Keratinocyte (primary cell): Measurements from ENCODE around the gene WASF1. TPM values are rescaled to one million over a fixed set of nuclear protein-coding genes. Genes with fewer than 3 reads are reported as not detected.
"Not testable (repeated sequence)": the region's sequence is repeated elsewhere in the genome, so short reads cannot be mapped to it uniquely, and the experiment has no call there.

Experiments used
- DNase-seq: peaks from one replicate; pipeline ENCODE4 v3.0.0-alpha.2; 2011; ENCODE audit warnings: low read depth, missing footprints, low spot score
- FAIRE-seq: peaks from 2 replicates; lab custom pipeline; 2011; peaks lifted over from hg19 to GRCh38; lab: Jason Lieb, UNC
- H2AFZ ChIP-seq: 2 replicates; pipeline ENCODE4 v1.6.0; 2012; ENCODE audit warnings: low read length, control low read depth, inconsistent platforms; ENCODE audit not compliant: control insufficient read depth
- H3K27ac ChIP-seq: 2 replicates; pipeline ENCODE4 v1.5.1; 2011; ENCODE audit warnings: low read length; ENCODE audit not compliant: control insufficient read depth, insufficient read depth
- H3K27me3 ChIP-seq: 3 replicates; pipeline ENCODE4 v1.6.0; 2011; ENCODE audit warnings: low read length; ENCODE audit not compliant: control insufficient read depth, insufficient read depth; ENCODE audit errors: extremely low read depth
- H3K36me3 ChIP-seq, 2 experiments: 2 replicates in 1 of 2; 3 replicates in 1 of 2; pipeline ENCODE4 v1.5.1; 2011; ENCODE audit warnings: low read length in 2 of 2, mild to moderate bottlenecking in 1 of 2; ENCODE audit not compliant: control insufficient read depth in 2 of 2, insufficient read depth in 2 of 2; ENCODE audit errors: extremely low read depth in 1 of 2
- H3K4me1 ChIP-seq: 3 replicates; pipeline ENCODE4 v1.5.1; 2011; ENCODE audit warnings: low read length; ENCODE audit not compliant: control insufficient read depth, insufficient read depth; ENCODE audit errors: extremely low read depth
- H3K4me2 ChIP-seq: 3 replicates; pipeline ENCODE4 v1.6.0; 2011; ENCODE audit warnings: low read depth, low read length; ENCODE audit not compliant: control insufficient read depth, insufficient read depth; ENCODE audit errors: extremely low read depth
- H3K4me3 ChIP-seq, 3 experiments: fragments of 200-600 bp in 1 of 3; sonication (generic) in 1 of 3; 2 replicates in 2 of 3; 3 replicates in 1 of 3; pipeline ENCODE4 v1.5.1; 2011 to 2016; ENCODE audit warnings: low read length in 3 of 3, mild to moderate bottlenecking in 3 of 3, control low read depth in 2 of 3, inconsistent platforms in 1 of 3, low read depth in 1 of 3, mixed read lengths in 1 of 3, mixed run types in 1 of 3, moderate library complexity in 1 of 3; ENCODE audit not compliant: control insufficient read depth in 2 of 3, insufficient read depth in 2 of 3; ENCODE audit errors: extremely low read depth in 1 of 3
- H3K79me2 ChIP-seq: 2 replicates; pipeline ENCODE4 v1.6.0; 2012; ENCODE audit warnings: low read length; ENCODE audit not compliant: control insufficient read depth, insufficient read depth
- H3K9ac ChIP-seq: 3 replicates; pipeline ENCODE4 v1.6.0; 2011; ENCODE audit warnings: low read length; ENCODE audit not compliant: control insufficient read depth, insufficient read depth; ENCODE audit errors: extremely low read depth
- H3K9me1 ChIP-seq: 3 replicates; pipeline ENCODE4 v1.6.0; 2011; ENCODE audit warnings: low read length; ENCODE audit not compliant: control insufficient read depth, insufficient read depth; ENCODE audit errors: extremely low read depth
- H3K9me3 ChIP-seq: 2 replicates; pipeline ENCODE4 v1.5.1; 2012; ENCODE audit warnings: low read depth, low read length; ENCODE audit not compliant: control insufficient read depth
- H4K20me1 ChIP-seq: 3 replicates; pipeline ENCODE4 v1.6.0; 2011; ENCODE audit warnings: low read length; ENCODE audit not compliant: control insufficient read depth, insufficient read depth; ENCODE audit errors: extremely low read depth
- EZH2 ChIP-seq: IDR thresholded peaks from one replicate; pipeline ENCODE4 v1.6.1; 2012; ENCODE audit warnings: inconsistent platforms, mild to moderate bottlenecking, low read length, moderate library complexity
- dilution Hi-C: fragments of 300-500 bp; cut with MboI; formaldehyde crosslinking; loops from one replicate; pipeline ENCODE4 v1.7.0; 2020; ENCODE audit warnings: low sequenced_read_pairs; ENCODE audit not compliant: extremely low pct_ligation_motif_present
- polyA plus RNA-seq, 5 experiments: library from polyadenylated mRNA; depleted of rRNA in 3 of 5; stranded (reverse) in 3 of 5; stranded (forward) in 1 of 5; unstranded in 1 of 5; fragments of >200 nt; gene quantifications; 1 replicate in 1 of 5; 2 replicates in 3 of 5; 3 replicates in 1 of 5; pipeline versions ENCODE4 v1.2.1 to v1.2.3, GENCODE V29; 2011 to 2012; ENCODE audit warnings: missing spikeins in 2 of 5, low read depth in 1 of 5, low replicate concordance in 1 of 5
- TF ChIP-seq, protein P1 (sequence below), 3 experiments: IDR thresholded peaks in 1 of 3; conservative IDR thresholded peaks in 1 of 3; optimal IDR thresholded peaks in 1 of 3; 2 replicates in 2 of 3; 3 replicates in 1 of 3; pipeline versions ENCODE3 to v1.5.1; 2011; ENCODE audit warnings: low read length in 3 of 3, mild to moderate bottlenecking in 3 of 3, moderate library complexity in 2 of 3, control low read depth in 1 of 3, inconsistent platforms in 1 of 3; ENCODE audit not compliant: insufficient read depth in 2 of 3; ENCODE audit errors: extremely low read depth in 1 of 3

WASF1 gene
- polyA plus RNA-seq, 1 donor (not counting 4 experiments of a cell fraction or from before 2014, with no cell fraction given): 20.9 TPM

DNA sequence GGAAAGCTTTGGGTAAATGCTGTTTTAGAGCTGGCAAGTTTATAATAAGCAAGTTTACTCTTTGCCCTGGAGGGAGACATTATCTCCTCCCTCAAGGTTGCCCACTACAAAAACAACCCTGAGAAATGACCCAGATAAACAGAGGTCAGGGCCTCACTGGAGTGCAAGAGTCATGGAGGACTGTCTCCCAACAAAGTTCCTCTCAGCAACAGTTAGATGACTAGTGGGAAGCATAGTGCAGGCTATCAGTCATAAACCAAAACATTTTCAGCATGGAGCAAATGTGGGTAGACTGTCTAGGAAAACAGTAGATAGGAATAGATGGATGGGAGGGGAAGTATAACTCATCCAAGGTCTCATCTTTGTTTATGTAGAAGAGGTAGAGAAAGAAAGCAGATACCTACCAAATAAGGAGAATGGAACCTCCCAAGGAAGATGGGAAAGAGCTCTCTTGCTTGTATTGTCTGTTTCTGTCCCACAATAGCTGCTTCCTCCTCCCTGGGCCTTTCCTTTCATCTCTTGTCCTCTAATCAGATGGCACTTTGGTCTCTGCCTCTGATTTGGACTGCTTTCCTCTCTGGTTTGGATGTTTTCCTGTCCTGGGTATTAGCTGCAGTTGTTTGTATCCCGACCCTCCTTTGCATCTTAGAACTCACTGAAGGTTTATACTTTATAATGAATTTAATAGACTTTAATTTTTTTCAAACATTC lies 95.4 kb downstream of the WASF1 start:
- dilution Hi-C loops: no loop called here
- FAIRE-seq: no peak

DNA sequence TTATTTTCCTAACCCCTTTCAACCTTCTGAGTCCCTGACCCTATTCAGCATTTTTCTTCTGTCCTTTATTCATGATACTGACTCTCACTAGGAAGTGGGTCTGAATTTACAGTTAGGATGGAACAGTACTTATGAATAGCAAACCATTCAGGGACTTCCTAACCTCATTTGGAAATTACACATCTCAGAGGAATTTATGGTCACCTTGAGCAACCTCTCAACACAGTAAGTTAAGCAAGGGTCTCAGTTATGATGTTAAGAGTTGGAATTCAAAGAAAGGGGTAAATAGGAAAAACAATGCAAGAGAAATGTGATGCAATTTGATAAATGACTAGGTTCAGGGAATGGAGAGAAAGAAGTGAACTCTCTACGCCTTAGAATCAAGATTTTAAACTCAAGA lies 104.1 kb downstream of the WASF1 start:
- H4K20me1 ChIP-seq: no peaks in the 10 kb centered on the region
- H3K4me2 ChIP-seq: no peak overlapping the region
- DNase-seq (no peak), FAIRE-seq (peak; percentile 56)
- dilution Hi-C loops: no loop called here
- H3K36me3 ChIP-seq: no peaks in the 10 kb centered on the region
- H3K9me1 ChIP-seq: no peaks in the 10 kb centered on the region
- H3K27ac ChIP-seq: no peak overlapping the region
- no peaks in the 10 kb centered on the region for H3K27me3 ChIP-seq
- H3K4me1 ChIP-seq: no peaks in the 10 kb centered on the region
- no peak overlapping the region for H3K9ac ChIP-seq
- H3K79me2 ChIP-seq: no peaks in the 10 kb centered on the region
- H2AFZ ChIP-seq: no peak overlapping the region
- H3K9me3 ChIP-seq: no peaks in the 10 kb centered on the region
- TF ChIP-seq, protein P1, sequence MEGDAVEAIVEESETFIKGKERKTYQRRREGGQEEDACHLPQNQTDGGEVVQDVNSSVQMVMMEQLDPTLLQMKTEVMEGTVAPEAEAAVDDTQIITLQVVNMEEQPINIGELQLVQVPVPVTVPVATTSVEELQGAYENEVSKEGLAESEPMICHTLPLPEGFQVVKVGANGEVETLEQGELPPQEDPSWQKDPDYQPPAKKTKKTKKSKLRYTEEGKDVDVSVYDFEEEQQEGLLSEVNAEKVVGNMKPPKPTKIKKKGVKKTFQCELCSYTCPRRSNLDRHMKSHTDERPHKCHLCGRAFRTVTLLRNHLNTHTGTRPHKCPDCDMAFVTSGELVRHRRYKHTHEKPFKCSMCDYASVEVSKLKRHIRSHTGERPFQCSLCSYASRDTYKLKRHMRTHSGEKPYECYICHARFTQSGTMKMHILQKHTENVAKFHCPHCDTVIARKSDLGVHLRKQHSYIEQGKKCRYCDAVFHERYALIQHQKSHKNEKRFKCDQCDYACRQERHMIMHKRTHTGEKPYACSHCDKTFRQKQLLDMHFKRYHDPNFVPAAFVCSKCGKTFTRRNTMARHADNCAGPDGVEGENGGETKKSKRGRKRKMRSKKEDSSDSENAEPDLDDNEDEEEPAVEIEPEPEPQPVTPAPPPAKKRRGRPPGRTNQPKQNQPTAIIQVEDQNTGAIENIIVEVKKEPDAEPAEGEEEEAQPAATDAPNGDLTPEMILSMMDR (optimal IDR thresholded peaks at IDR 0.05 in 1 of 3, IDR thresholded peaks at IDR 0.05 in 1 of 3, conservative IDR thresholded peaks at IDR 0.05 in 1 of 3; ENCODE audit: extremely low read depth in 1 of 3, insufficient read depth in 2 of 3, low read length in 3 of 3): no peak
- TF ChIP-seq EZH2: no peak
- H3K4me3 ChIP-seq: no peak overlapping the region

More for the DNA sequence above, 95.4 kb downstream of the WASF1 start:
- no peak for DNase-seq
- no peaks in the 10 kb centered on the region for H3K4me1 ChIP-seq
- no peak overlapping the region for H3K4me3 ChIP-seq
- no peaks in the 10 kb centered on the region for H3K9me3 ChIP-seq
- H4K20me1 ChIP-seq: no peaks in the 10 kb centered on the region
- H2AFZ ChIP-seq: no peak overlapping the region
- TF ChIP-seq, protein P1 (optimal IDR thresholded peaks at IDR 0.05 in 1 of 3, IDR thresholded peaks at IDR 0.05 in 1 of 3, conservative IDR thresholded peaks at IDR 0.05 in 1 of 3; ENCODE audit: extremely low read depth in 1 of 3, insufficient read depth in 2 of 3, low read length in 3 of 3): no peak
- TF ChIP-seq EZH2: no peak
- no peaks in the 10 kb centered on the region for H3K79me2 ChIP-seq
- no peak overlapping the region for H3K9ac ChIP-seq
- no peaks in the 10 kb centered on the region for H3K27me3 ChIP-seq
- no peaks in the 10 kb centered on the region for H3K36me3 ChIP-seq
- H3K9me1 ChIP-seq: no peaks in the 10 kb centered on the region
- no peak overlapping the region for H3K27ac ChIP-seq
- no peak overlapping the region for H3K4me2 ChIP-seq

DNA sequence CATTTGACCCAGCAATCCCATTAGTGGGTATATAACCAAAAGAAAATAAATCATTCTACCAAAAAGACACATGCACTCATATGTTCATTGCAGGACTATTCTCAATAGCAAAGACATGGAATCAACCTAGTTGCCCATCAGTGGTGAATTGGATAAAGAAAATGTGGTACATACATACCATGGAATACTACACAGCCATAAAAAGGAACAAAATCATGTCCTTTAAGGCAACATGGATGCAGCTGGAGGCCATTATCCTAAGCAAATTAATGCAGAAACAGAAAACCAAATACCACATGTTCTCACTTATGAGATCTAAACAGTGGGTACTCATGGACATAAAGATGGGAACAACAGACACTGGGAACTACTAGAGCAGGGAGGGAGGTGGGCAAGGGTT lies 106.0 kb downstream of the WASF1 start:
- H3K4me1 ChIP-seq, FAIRE-seq, H3K9me1 ChIP-seq, H3K9ac ChIP-seq, H3K79me2 ChIP-seq, H4K20me1 ChIP-seq, H3K4me3 ChIP-seq, H3K9me3 ChIP-seq, dilution Hi-C loops, H3K27ac ChIP-seq, H2AFZ ChIP-seq, DNase-seq, H3K27me3 ChIP-seq, H3K4me2 ChIP-seq, H3K36me3 ChIP-seq: not testable (repeated sequence)
